Measurements from ENCODE around the gene CDH4. TPM values are rescaled to one million over a fixed set of nuclear protein-coding genes. Genes with fewer than 3 reads are reported as not detected.

Gene CDH4
- total and polyA plus RNA-seq, 2 donors from 2014 or later = 1.1 TPM; not detected in 1

DNA sequence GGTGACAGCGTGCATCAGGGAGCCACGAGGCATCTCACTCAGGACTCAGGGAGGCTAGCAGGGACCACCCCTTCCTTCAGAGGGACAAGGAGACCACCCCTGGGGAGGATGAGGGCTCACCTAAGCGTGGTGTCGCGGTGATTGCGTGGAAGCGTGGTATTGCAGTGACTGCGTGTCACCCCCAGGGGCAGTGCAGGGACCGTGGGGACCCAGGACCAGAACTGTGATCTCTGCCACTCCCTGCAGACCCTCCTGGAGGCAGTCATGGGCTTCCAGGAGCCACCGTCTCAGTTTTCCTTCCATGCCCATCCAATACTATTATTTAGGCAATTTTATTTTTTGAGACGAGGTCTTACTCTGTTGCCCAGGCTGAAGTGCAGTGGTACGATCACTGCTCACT lies 666.5 kb downstream of the CDH4 start:
- no peaks in the 10 kb centered on the region for H3K4me1 ChIP-seq (ENCODE audit: control insufficient read depth in 2 of 3, insufficient read depth in 2 of 3, low read depth in 1 of 3, low read length in 3 of 3)
- intact Hi-C loops (cut with DNase I) = no loop called here
- FAIRE-seq = no peak
- TF ChIP-seq, protein P1, sequence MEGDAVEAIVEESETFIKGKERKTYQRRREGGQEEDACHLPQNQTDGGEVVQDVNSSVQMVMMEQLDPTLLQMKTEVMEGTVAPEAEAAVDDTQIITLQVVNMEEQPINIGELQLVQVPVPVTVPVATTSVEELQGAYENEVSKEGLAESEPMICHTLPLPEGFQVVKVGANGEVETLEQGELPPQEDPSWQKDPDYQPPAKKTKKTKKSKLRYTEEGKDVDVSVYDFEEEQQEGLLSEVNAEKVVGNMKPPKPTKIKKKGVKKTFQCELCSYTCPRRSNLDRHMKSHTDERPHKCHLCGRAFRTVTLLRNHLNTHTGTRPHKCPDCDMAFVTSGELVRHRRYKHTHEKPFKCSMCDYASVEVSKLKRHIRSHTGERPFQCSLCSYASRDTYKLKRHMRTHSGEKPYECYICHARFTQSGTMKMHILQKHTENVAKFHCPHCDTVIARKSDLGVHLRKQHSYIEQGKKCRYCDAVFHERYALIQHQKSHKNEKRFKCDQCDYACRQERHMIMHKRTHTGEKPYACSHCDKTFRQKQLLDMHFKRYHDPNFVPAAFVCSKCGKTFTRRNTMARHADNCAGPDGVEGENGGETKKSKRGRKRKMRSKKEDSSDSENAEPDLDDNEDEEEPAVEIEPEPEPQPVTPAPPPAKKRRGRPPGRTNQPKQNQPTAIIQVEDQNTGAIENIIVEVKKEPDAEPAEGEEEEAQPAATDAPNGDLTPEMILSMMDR (IDR thresholded peaks at IDR 0.05; ENCODE audit: borderline replicate concordance, extremely low read depth, insufficient read depth) = no peak
- H3K9me3 ChIP-seq (ENCODE audit: control insufficient read depth in 2 of 3, insufficient read depth in 1 of 3, low read length in 3 of 3) = peaks cover 0 to 6% (median 0%) of the 10 kb centered on the region in 3 donors
- no peak for DNase-seq
- no peak overlapping the region for H3K27ac ChIP-seq (ENCODE audit: low read depth in 2 of 2, low read length in 2 of 2)
- no peak overlapping the region for H3K9ac ChIP-seq (ENCODE audit: low read length in 3 of 3)
- no peaks in the 10 kb centered on the region for H3K27me3 ChIP-seq (ENCODE audit: control insufficient read depth, insufficient read depth, low read length)
- no peak overlapping the region for H3K4me3 ChIP-seq (ENCODE audit: low read length in 3 of 3)
- H3K36me3 ChIP-seq (ENCODE audit: control insufficient read depth in 2 of 3, insufficient read depth in 3 of 3, low read length in 3 of 3) = no peaks in the 10 kb centered on the region

DNA sequence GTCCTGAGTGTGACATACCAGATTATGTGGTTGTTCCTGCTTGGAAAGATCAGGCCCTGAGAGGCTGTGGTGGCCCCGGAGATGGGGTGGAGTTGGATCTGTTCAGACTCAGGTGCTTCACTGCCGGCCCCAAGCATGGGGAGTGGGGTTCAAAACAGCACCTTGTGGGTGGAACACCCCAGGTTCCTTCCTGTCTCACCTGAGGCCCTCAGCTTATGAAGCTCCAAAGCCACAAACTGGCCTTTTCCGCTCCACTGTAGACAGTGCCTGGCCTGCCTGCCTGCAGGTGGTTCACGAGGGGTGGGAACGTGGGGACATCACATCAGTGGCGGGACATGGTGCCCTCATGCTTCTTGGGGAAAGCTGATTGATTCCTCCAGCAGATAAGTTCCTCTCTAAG lies 667.2 kb downstream of the CDH4 start:
- TF ChIP-seq, protein P1 (IDR thresholded peaks at IDR 0.05; ENCODE audit: borderline replicate concordance, extremely low read depth, insufficient read depth) = no peak
- DNase-seq (no peak), FAIRE-seq (no peak)
- Histone ChIP-seq H3K36me3 (ENCODE audit: control insufficient read depth in 2 of 3, insufficient read depth in 3 of 3, low read length in 3 of 3) (no peaks in the 10 kb centered on the region), H3K9ac (ENCODE audit: low read length in 3 of 3) (no peak overlapping the region), H3K4me3 (ENCODE audit: low read length in 3 of 3) (no peak overlapping the region), H3K27ac (ENCODE audit: low read depth in 2 of 2, low read length in 2 of 2) (no peak overlapping the region), H3K4me1 (ENCODE audit: control insufficient read depth in 2 of 3, insufficient read depth in 2 of 3, low read depth in 1 of 3, low read length in 3 of 3) (no peaks in the 10 kb centered on the region), H3K9me3 (ENCODE audit: control insufficient read depth in 2 of 3, insufficient read depth in 1 of 3, low read length in 3 of 3) (peaks cover 0 to 6% (median 0%) of the 10 kb centered on the region in 3 donors), H3K27me3 (ENCODE audit: control insufficient read depth, insufficient read depth, low read length) (no peaks in the 10 kb centered on the region)
- intact Hi-C loops (cut with DNase I) = no loop called here

DNA sequence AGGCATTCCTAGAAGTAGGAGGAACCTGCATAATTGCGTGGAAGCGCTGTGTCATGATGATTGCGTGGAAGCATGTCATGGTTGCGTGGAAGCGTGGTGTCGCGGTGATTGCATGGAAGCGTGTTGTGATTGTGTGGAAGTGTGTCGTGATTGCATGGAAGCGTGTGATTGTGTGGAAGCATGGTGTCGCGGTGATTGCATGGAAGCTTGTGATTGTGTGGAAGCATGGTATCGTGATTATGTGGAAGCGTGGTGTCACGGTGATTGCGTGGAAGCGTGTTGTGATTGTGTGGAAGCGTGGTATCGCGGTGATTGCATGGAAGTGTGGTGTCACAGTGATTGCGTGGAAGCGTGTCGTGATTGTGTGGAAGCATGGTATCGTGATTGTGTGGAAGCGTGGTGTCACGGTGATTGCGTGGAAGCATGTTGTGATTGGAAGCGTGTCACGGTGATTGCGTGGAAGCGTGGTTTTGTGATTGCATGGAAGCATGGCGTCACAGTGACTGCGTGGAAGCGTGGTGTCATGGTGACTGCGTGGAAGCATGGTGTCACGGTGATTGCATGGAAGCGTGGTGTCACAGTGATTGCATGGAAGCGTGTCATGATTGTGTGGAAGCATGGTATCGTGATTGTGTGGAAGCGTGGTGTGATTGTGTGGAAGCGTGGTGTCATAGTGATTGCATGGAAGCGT lies 667.8 kb downstream of the CDH4 start:
- TF ChIP-seq, protein P1 (IDR thresholded peaks at IDR 0.05; ENCODE audit: borderline replicate concordance, extremely low read depth, insufficient read depth) = no peak
- Histone ChIP-seq H3K27me3 (ENCODE audit: control insufficient read depth, insufficient read depth, low read length) (no peaks in the 10 kb centered on the region), H3K4me1 (ENCODE audit: control insufficient read depth in 2 of 3, insufficient read depth in 2 of 3, low read depth in 1 of 3, low read length in 3 of 3) (no peaks in the 10 kb centered on the region), H3K4me3 (ENCODE audit: low read length in 3 of 3) (peak overlapping the region in 1 of 3 donors; percentile 33), H3K27ac (ENCODE audit: low read depth in 2 of 2, low read length in 2 of 2) (no peak overlapping the region), H3K9ac (ENCODE audit: low read length in 3 of 3) (no peak overlapping the region), H3K36me3 (ENCODE audit: control insufficient read depth in 2 of 3, insufficient read depth in 3 of 3, low read length in 3 of 3) (no peaks in the 10 kb centered on the region), H3K9me3 (ENCODE audit: control insufficient read depth in 2 of 3, insufficient read depth in 1 of 3, low read length in 3 of 3) (peaks cover 0 to 6% (median 0%) of the 10 kb centered on the region in 3 donors)
- DNase-seq (peak in 1 of 5 donors; percentile 23), FAIRE-seq (no peak)
- intact Hi-C loops (cut with DNase I) = no loop called here

Measured in kidney (tissue), 14 donors.